WTC11 (cell line): ENCODE data around the gene ACKR3. TPM values are rescaled to one million over a fixed set of nuclear protein-coding genes. Genes with fewer than 3 reads are reported as not detected.

Source experiments
- ATAC-seq: fragments of 200-7000 bp; cut with Tn5 transposase; 2 replicates; pipeline ENCODE4 v1.10.0; 2021; ENCODE audit warnings: mild to moderate bottlenecking, moderate library complexity
- CTCF ChIA-PET: fragments of 300-600 bp; sonication (Branson Sonifier 250); formaldehyde crosslinking; loops from one replicate; lab custom pipeline; 2021; ENCODE audit warnings: antibody characterized with exemption; lab: Charles Lee
- POLR2A ChIA-PET: fragments of 350-600 bp; sonication (Branson Sonifier 250); formaldehyde crosslinking; loops from one replicate; lab custom pipeline; 2021; ENCODE audit warnings: antibody characterized with exemption; lab: Charles Lee
- DNase-seq: peaks from one replicate; pipeline ENCODE4 v3.0.0; 2021; ENCODE audit warnings: low spot score
- H3K27ac Mint-ChIP-seq: 2 replicates; pipeline ENCODE4 v1.8.0; 2021; ENCODE audit warnings: mixed read lengths
- H3K27me3 Mint-ChIP-seq: 2 replicates; pipeline ENCODE4 v1.8.0; 2021; ENCODE audit warnings: low read depth, mild to moderate bottlenecking, moderate library complexity, mixed read lengths
- H3K36me3 Mint-ChIP-seq: 2 replicates; pipeline ENCODE4 v1.8.0; 2021; ENCODE audit warnings: mixed read lengths
- H3K4me1 Mint-ChIP-seq: 2 replicates; pipeline ENCODE4 v1.8.0; 2022; ENCODE audit warnings: mixed read lengths
- H3K4me3 Mint-ChIP-seq: 2 replicates; pipeline ENCODE4 v1.8.0; 2021; ENCODE audit warnings: mild to moderate bottlenecking, moderate library complexity, mixed read lengths
- H3K9me3 Mint-ChIP-seq: 2 replicates; pipeline ENCODE4 v1.8.0; 2021; ENCODE audit warnings: mixed read lengths
- AFF4 ChIP-seq: sonication (generic); formaldehyde crosslinking; IDR thresholded peaks from 2 replicates; pipeline ENCODE4 v1.8.1; 2023; ENCODE audit warnings: mild to moderate bottlenecking, missing genetic modification reagents, borderline replicate concordance
- ATF3 ChIP-seq: sonication (generic); formaldehyde crosslinking; conservative IDR thresholded peaks from 2 replicates; pipeline ENCODE4 v1.8.1; 2022; ENCODE audit warnings: mild to moderate bottlenecking, missing genetic modification reagents
- GTF2I ChIP-seq: fragments of 250-450 bp; sonication (Bioruptor Pico); conservative IDR thresholded peaks from 2 replicates; pipeline ENCODE4 v1.4.0; 2021; ENCODE audit warnings: mild to moderate bottlenecking
- NR3C1 ChIP-seq: sonication (generic); formaldehyde crosslinking; conservative IDR thresholded peaks from 2 replicates; pipeline ENCODE4 v1.8.1; 2023; ENCODE audit warnings: low read depth, mild to moderate bottlenecking, missing genetic modification reagents
- RELA ChIP-seq: sonication (generic); formaldehyde crosslinking; IDR thresholded peaks from 2 replicates; pipeline ENCODE4 v1.8.1; 2022; ENCODE audit warnings: missing genetic modification reagents, mild to moderate bottlenecking, borderline replicate concordance
- SMAD4 ChIP-seq: sonication (generic); formaldehyde crosslinking; IDR thresholded peaks from 2 replicates; pipeline ENCODE4 v1.8.0; 2022; ENCODE audit warnings: mild to moderate bottlenecking, missing genetic modification reagents
- TCF7 ChIP-seq: sonication (generic); formaldehyde crosslinking; IDR thresholded peaks from 2 replicates; pipeline ENCODE4 v1.8.0; 2022; ENCODE audit warnings: mild to moderate bottlenecking, low read depth, missing genetic modification reagents, moderate library complexity
- TEAD1 ChIP-seq: sonication (generic); formaldehyde crosslinking; IDR thresholded peaks from 2 replicates; pipeline ENCODE4 v1.8.0; 2022; ENCODE audit warnings: mild to moderate bottlenecking, missing genetic modification reagents
- ZBTB21 ChIP-seq: sonication (generic); formaldehyde crosslinking; IDR thresholded peaks from 2 replicates; pipeline ENCODE4 v1.8.1; 2023; ENCODE audit warnings: mild to moderate bottlenecking, missing genetic modification reagents, borderline replicate concordance
- ZBTB43 ChIP-seq: sonication (generic); formaldehyde crosslinking; IDR thresholded peaks from 2 replicates; pipeline ENCODE4 v1.8.1; 2023; ENCODE audit warnings: mild to moderate bottlenecking, missing genetic modification reagents
- ZNF138 ChIP-seq: sonication (generic); formaldehyde crosslinking; conservative IDR thresholded peaks from 2 replicates; pipeline ENCODE4 v1.8.1; 2022; ENCODE audit warnings: mild to moderate bottlenecking, moderate library complexity, missing genetic modification reagents
- ZNF317 ChIP-seq: sonication (generic); formaldehyde crosslinking; IDR thresholded peaks from 2 replicates; pipeline ENCODE4 v1.8.1; 2023; ENCODE audit warnings: low read depth, mild to moderate bottlenecking, moderate library complexity, missing genetic modification reagents, borderline replicate concordance
- ZNF425 ChIP-seq: fragments of 250-450 bp; sonication (Bioruptor Pico); conservative IDR thresholded peaks from 2 replicates; pipeline ENCODE4 v1.9.0; 2021; ENCODE audit warnings: mild to moderate bottlenecking
- total RNA-seq: library from RNA; stranded (reverse); gene quantifications from 3 replicates; pipeline ENCODE4 v1.2.3, GENCODE V29; 2021

The ACKR3 gene
- total RNA-seq, 1 experiment from 2014 or later = 1.3 TPM

- TF ChIP-seq ATF3 (CRISPR knock-in tag) = no peak
- TF ChIP-seq RELA (CRISPR knock-in tag) = no peak
- no peak for TF ChIP-seq GTF2I (CRISPR knock-in tag)
- TF ChIP-seq TCF7 = no peak
- TF ChIP-seq ZBTB43 = no peak
- TF ChIP-seq ZBTB21 (CRISPR knock-in tag) = no peak
- TF ChIP-seq TEAD1 = no peak
- TF ChIP-seq ZNF425 = no peak
- TF ChIP-seq, all 79 proteins: peak for 0
Measured at GRCh38 chr2:236572482-236572881, 2.9 kb downstream of the ACKR3 start (continued).

GRCh38 chr2:236573066-236573929, 3.7 kb downstream of the ACKR3 start:
- Mint-ChIP-seq H3K4me3 (no peak overlapping the region), H3K27me3 (peaks cover 20% of the 10 kb centered on the region), H3K4me1 (peaks cover 63% of the 10 kb centered on the region)

More at GRCh38 chr2:236573066-236573929, 3.7 kb downstream of the ACKR3 start:
- Mint-ChIP-seq H3K36me3 (no peaks in the 10 kb centered on the region), H3K9me3 (no peaks in the 10 kb centered on the region), H3K27ac (no peak overlapping the region)
- TF ChIP-seq NR3C1 (CRISPR knock-in tag) (no peak), TCF7 (no peak), ATF3 (CRISPR knock-in tag) (no peak), ZNF317 (no peak), ZNF138 (CRISPR knock-in tag) (no peak), ZBTB43 (no peak), SMAD4 (CRISPR knock-in tag) (no peak), AFF4 (no peak)
- TF ChIP-seq, all 79 proteins: peak for 0
- ChIA-PET CTCF (interaction anchor here (1.1 to 3.0 kb wide), 2 partner anchors 11 to 61 kb away, joined by 4 to 20 read pairs; no protein-coding TSS in a partner anchor), POLR2A (no interaction called here)
- no peak for ATAC-seq
- no peak for DNase-seq
